GM18909 (cell line): ENCODE measurements around the gene SOD3.

ENCODE experiments used
- ATAC-seq: cut with Tn5 transposase; IDR thresholded peaks from one replicate; pipeline ENCODE4 v1.9.1; 2021; ENCODE audit warnings: mild to moderate bottlenecking; ENCODE audit not compliant: unreplicated experiment, poor library complexity

SOD3 gene

GRCh38 chr4:24837781-24838180 is 42.4 kb downstream of the SOD3 start:
- ATAC-seq: no peak

- ATAC-seq: no peak
These were observed 45.0 kb downstream of the SOD3 start for GRCh38 chr4:24840362-24840761.

- ATAC-seq: no peak
These were observed 45.6 kb downstream of the SOD3 start for GRCh38 chr4:24840826-24841543.

GRCh38 chr4:24842356-24842755 is 47.0 kb downstream of the SOD3 start:
- no peak for ATAC-seq

- no peak for ATAC-seq
These were observed 47.7 kb downstream of the SOD3 start for GRCh38 chr4:24843096-24843495.

GRCh38 chr4:24845132-24845531 is 49.8 kb downstream of the SOD3 start:
- ATAC-seq: no peak

GRCh38 chr4:24845902-24846301 is 50.5 kb downstream of the SOD3 start:
- ATAC-seq: no peak

GRCh38 chr4:24846716-24847115 is 51.3 kb downstream of the SOD3 start:
- no peak for ATAC-seq

- ATAC-seq: no peak
These were observed 54.0 kb downstream of the SOD3 start for GRCh38 chr4:24849351-24849750.

GRCh38 chr4:24849756-24850155 is 54.4 kb downstream of the SOD3 start:
- no peak for ATAC-seq
